ENCODE results near the gene ABTB2.
A peak's percentile ranks its signal among the peaks of the same experiment; 100 is the strongest.
"Not testable (repeated sequence)": the region's sequence is repeated elsewhere in the genome, so short reads cannot be mapped to it uniquely, and the experiment has no call there.

ABTB2 gene

GRCh38 chr11:34233215-34233614 lies 124.6 kb downstream of the ABTB2 start:
- Histone ChIP-seq H3K4me1 (no peaks in the 10 kb centered on the region), H3K4me3 (no peak overlapping the region)
- in situ Hi-C loops (cut with MboI; ENCODE audit: low sequenced_read_pairs) = no loop called here

GRCh38 chr11:34232807-34233206 lies 125.0 kb downstream of the ABTB2 start:
- no peaks in the 10 kb centered on the region for H3K27me3 ChIP-seq (ENCODE audit: low read depth)
- H3K4me1 ChIP-seq = no peaks in the 10 kb centered on the region
- H3K4me3 ChIP-seq = no peak overlapping the region
- no peaks in the 10 kb centered on the region for H3K36me3 ChIP-seq (replicated peaks)
- no peak for DNase-seq (ENCODE audit: low spot score in 2 of 2)
- no peaks in the 10 kb centered on the region for H3K9me3 ChIP-seq
- in situ Hi-C loops (cut with MboI; ENCODE audit: low sequenced_read_pairs) = no loop called here

More at GRCh38 chr11:34233215-34233614, 124.6 kb downstream of the ABTB2 start:
- Histone ChIP-seq H3K27me3 (ENCODE audit: low read depth) (no peaks in the 10 kb centered on the region), H3K36me3 (replicated peaks) (no peaks in the 10 kb centered on the region), H3K9me3 (no peaks in the 10 kb centered on the region)
- DNase-seq (ENCODE audit: low spot score in 2 of 2) = no peak

- no peaks in the 10 kb centered on the region for H3K9me3 ChIP-seq
- peaks cover 4% of the 10 kb centered on the region; the same call in 1 of the 2 replicates for H3K4me1 ChIP-seq
- H3K27me3 ChIP-seq (ENCODE audit: low read depth) = no peaks in the 10 kb centered on the region
- no peak for DNase-seq (ENCODE audit: low spot score in 2 of 2)
- H3K4me3 ChIP-seq = no peak overlapping the region
- in situ Hi-C loops (cut with MboI; ENCODE audit: low sequenced_read_pairs) = no loop called here
- H3K36me3 ChIP-seq (replicated peaks) = no peaks in the 10 kb centered on the region
These were observed 131.6 kb downstream of the ABTB2 start for GRCh38 chr11:34226210-34226609.

GRCh38 chr11:34225091-34225490 lies 132.7 kb downstream of the ABTB2 start:
- no peak overlapping the region for H3K4me3 ChIP-seq
- H3K27me3 ChIP-seq (ENCODE audit: low read depth) = no peaks in the 10 kb centered on the region
- no peak for DNase-seq (ENCODE audit: low spot score in 2 of 2)
- no peaks in the 10 kb centered on the region for H3K36me3 ChIP-seq (replicated peaks)
- in situ Hi-C loops (cut with MboI; ENCODE audit: low sequenced_read_pairs) = no loop called here
- H3K4me1 ChIP-seq = peaks cover 4% of the 10 kb centered on the region; the same call in 1 of the 2 replicates
- no peaks in the 10 kb centered on the region for H3K9me3 ChIP-seq

GRCh38 chr11:34224434-34224966 lies 133.3 kb downstream of the ABTB2 start:
- in situ Hi-C loops (cut with MboI; ENCODE audit: low sequenced_read_pairs) = no loop called here

GRCh38 chr11:34223907-34224306 lies 133.9 kb downstream of the ABTB2 start:
- Histone ChIP-seq H3K9me3 (no peaks in the 10 kb centered on the region), H3K4me1 (peaks cover 4% of the 10 kb centered on the region; the same call in 1 of the 2 replicates), H3K4me3 (no peak overlapping the region), H3K36me3 (replicated peaks) (no peaks in the 10 kb centered on the region), H3K27me3 (ENCODE audit: low read depth) (no peaks in the 10 kb centered on the region)
- in situ Hi-C loops (cut with MboI; ENCODE audit: low sequenced_read_pairs) = no loop called here
- no peak for DNase-seq (ENCODE audit: low spot score in 2 of 2)

More at GRCh38 chr11:34224434-34224966, 133.3 kb downstream of the ABTB2 start:
- Histone ChIP-seq H3K27me3 (ENCODE audit: low read depth) (no peaks in the 10 kb centered on the region), H3K4me3 (no peak overlapping the region), H3K4me1 (peaks cover 4% of the 10 kb centered on the region; the same call in 1 of the 2 replicates), H3K36me3 (replicated peaks) (no peaks in the 10 kb centered on the region), H3K9me3 (no peaks in the 10 kb centered on the region)
- no peak for DNase-seq (ENCODE audit: low spot score in 2 of 2)

GRCh38 chr11:34223021-34223813 lies 134.6 kb downstream of the ABTB2 start:
- Histone ChIP-seq H3K4me3 (no peak overlapping the region), H3K4me1 (peaks cover 4% of the 10 kb centered on the region; the same call in 1 of the 2 replicates), H3K36me3 (replicated peaks) (no peaks in the 10 kb centered on the region), H3K9me3 (no peaks in the 10 kb centered on the region), H3K27me3 (ENCODE audit: low read depth) (no peaks in the 10 kb centered on the region)
- DNase-seq (ENCODE audit: low spot score in 2 of 2) = peak; percentile 3 to 63
- in situ Hi-C loops (cut with MboI; ENCODE audit: low sequenced_read_pairs) = no loop called here

GRCh38 chr11:34222030-34222429 lies 135.8 kb downstream of the ABTB2 start:
- no peak for DNase-seq (ENCODE audit: low spot score in 2 of 2)
- no peaks in the 10 kb centered on the region for H3K27me3 ChIP-seq (ENCODE audit: low read depth)
- peaks cover 4% of the 10 kb centered on the region; the same call in 1 of the 2 replicates for H3K4me1 ChIP-seq
- H3K4me3 ChIP-seq = no peak overlapping the region
- H3K36me3 ChIP-seq (replicated peaks) = no peaks in the 10 kb centered on the region
- in situ Hi-C loops (cut with MboI; ENCODE audit: low sequenced_read_pairs) = no loop called here
- no peaks in the 10 kb centered on the region for H3K9me3 ChIP-seq

- Histone ChIP-seq H3K9me3 (no peaks in the 10 kb centered on the region), H3K4me3 (no peak overlapping the region), H3K27me3 (ENCODE audit: low read depth) (no peaks in the 10 kb centered on the region), H3K4me1 (peaks cover 4% of the 10 kb centered on the region; the same call in 1 of the 2 replicates), H3K36me3 (replicated peaks) (no peaks in the 10 kb centered on the region)
- in situ Hi-C loops (cut with MboI; ENCODE audit: low sequenced_read_pairs) = no loop called here
- no peak for DNase-seq (ENCODE audit: low spot score in 2 of 2)
These were observed 137.9 kb downstream of the ABTB2 start for GRCh38 chr11:34219941-34220370.

GRCh38 chr11:34219279-34219678 lies 138.5 kb downstream of the ABTB2 start:
- Histone ChIP-seq H3K27me3 (ENCODE audit: low read depth) (no peaks in the 10 kb centered on the region), H3K9me3 (no peaks in the 10 kb centered on the region), H3K4me3 (no peak overlapping the region), H3K4me1 (peaks cover 4% of the 10 kb centered on the region; the same call in 1 of the 2 replicates), H3K36me3 (replicated peaks) (no peaks in the 10 kb centered on the region)
- DNase-seq (ENCODE audit: low spot score in 2 of 2) = no peak
- in situ Hi-C loops (cut with MboI; ENCODE audit: low sequenced_read_pairs) = no loop called here

- H3K9me3 ChIP-seq; DNase-seq (ENCODE audit: low spot score in 2 of 2); in situ Hi-C loops (cut with MboI; ENCODE audit: low sequenced_read_pairs); H3K4me3 ChIP-seq; H3K27me3 ChIP-seq (ENCODE audit: low read depth); H3K36me3 ChIP-seq (replicated peaks); H3K4me1 ChIP-seq: not testable (repeated sequence)
These were observed 139.1 kb downstream of the ABTB2 start for GRCh38 chr11:34218756-34219155.

- H3K4me3 ChIP-seq = no peak overlapping the region
- no peaks in the 10 kb centered on the region for H3K27me3 ChIP-seq (ENCODE audit: low read depth)
- no peaks in the 10 kb centered on the region for H3K9me3 ChIP-seq
- DNase-seq (ENCODE audit: low spot score in 2 of 2) = no peak
- H3K4me1 ChIP-seq = peaks cover under 1% of the 10 kb centered on the region; the same call in 1 of the 2 replicates
- no peaks in the 10 kb centered on the region for H3K36me3 ChIP-seq (replicated peaks)
- in situ Hi-C loops (cut with MboI; ENCODE audit: low sequenced_read_pairs) = no loop called here
These were observed 139.7 kb downstream of the ABTB2 start for GRCh38 chr11:34218067-34218466.

GRCh38 chr11:34216706-34217105 lies 141.1 kb downstream of the ABTB2 start:
- Histone ChIP-seq H3K4me1 (no peaks in the 10 kb centered on the region), H3K27me3 (ENCODE audit: low read depth) (no peaks in the 10 kb centered on the region), H3K9me3 (no peaks in the 10 kb centered on the region), H3K4me3 (no peak overlapping the region), H3K36me3 (replicated peaks) (no peaks in the 10 kb centered on the region)
- no peak for DNase-seq (ENCODE audit: low spot score in 2 of 2)
- in situ Hi-C loops (cut with MboI; ENCODE audit: low sequenced_read_pairs) = no loop called here

GRCh38 chr11:34215806-34216453 lies 141.9 kb downstream of the ABTB2 start:
- Histone ChIP-seq H3K4me3 (no peak overlapping the region), H3K4me1 (no peaks in the 10 kb centered on the region), H3K27me3 (ENCODE audit: low read depth) (no peaks in the 10 kb centered on the region), H3K9me3 (no peaks in the 10 kb centered on the region), H3K36me3 (replicated peaks) (no peaks in the 10 kb centered on the region)
- no peak for DNase-seq (ENCODE audit: low spot score in 2 of 2)
- in situ Hi-C loops (cut with MboI; ENCODE audit: low sequenced_read_pairs) = no loop called here

Data from HAP-1 (cell line).